Testis (tissue), 2 donors: ENCODE results near the gene KIRREL1.

ENCODE experiments used
- CTCF ChIP-seq, 3 experiments: fragments of 450-650 bp in 2 of 3; fragments of 200-600 bp in 1 of 3; sonication (generic) in 1 of 3; IDR thresholded peaks; one replicate each; pipeline ENCODE4 v1.5.1; 2016 to 2019; ENCODE audit warnings: antibody characterized with exemption in 3 of 3, mild to moderate bottlenecking in 2 of 3, moderate library complexity in 1 of 3
- POLR2A ChIP-seq: fragments of 450-650 bp; IDR thresholded peaks from one replicate; pipeline ENCODE4 v1.6.1; 2017; ENCODE audit warnings: antibody characterized with exemption, mild to moderate bottlenecking, moderate library complexity

GRCh38 chr1:158149175-158149574 is 155.7 kb downstream of the KIRREL1 start:
- no peak for TF ChIP-seq CTCF (IDR thresholded peaks at IDR 0.05)
- no peak for TF ChIP-seq POLR2A
